ENCODE measurements around the gene SSTR3. TPM values are rescaled to one million over a fixed set of nuclear protein-coding genes. Genes with fewer than 3 reads are reported as not detected.

Gene SSTR3
- total and polyA plus RNA-seq, 2 of the 13 experiments (the other 11 are each of a cell fraction or from before 2014, with no cell fraction given) = 0.08 to 0.64 TPM

DNA sequence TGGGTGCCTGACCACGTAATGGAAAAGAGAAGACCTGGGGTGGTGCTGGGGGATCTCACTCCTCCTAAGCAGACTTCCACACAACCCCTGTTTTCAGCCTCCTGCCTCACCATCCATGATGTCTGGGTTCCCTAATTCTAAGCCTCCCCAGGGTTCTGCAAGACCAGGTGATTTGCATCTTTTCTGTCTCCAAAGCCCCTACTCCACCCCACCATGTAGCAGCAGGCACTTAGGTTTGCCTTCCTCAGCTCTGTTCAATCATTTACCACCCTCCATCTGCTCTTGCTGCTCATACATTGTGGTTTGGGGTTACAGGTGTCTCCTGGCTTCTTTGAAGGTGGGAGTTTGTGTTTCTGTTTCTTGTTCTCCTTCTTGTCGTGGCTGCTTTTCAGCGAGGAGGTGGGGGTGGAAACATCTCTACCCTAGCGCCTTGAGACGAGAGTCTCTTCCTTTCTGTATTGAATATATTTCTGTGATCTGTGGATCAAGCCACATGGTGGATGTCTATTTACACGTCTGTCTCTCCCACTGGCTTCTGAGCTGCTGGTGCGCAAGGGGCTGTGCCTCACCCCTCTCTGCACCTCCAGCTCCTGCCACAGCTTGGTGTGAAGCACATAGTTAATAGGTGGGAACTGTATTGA is 6.6 kb upstream of the SSTR3 start (continued):
- TF ChIP-seq, protein P1, sequence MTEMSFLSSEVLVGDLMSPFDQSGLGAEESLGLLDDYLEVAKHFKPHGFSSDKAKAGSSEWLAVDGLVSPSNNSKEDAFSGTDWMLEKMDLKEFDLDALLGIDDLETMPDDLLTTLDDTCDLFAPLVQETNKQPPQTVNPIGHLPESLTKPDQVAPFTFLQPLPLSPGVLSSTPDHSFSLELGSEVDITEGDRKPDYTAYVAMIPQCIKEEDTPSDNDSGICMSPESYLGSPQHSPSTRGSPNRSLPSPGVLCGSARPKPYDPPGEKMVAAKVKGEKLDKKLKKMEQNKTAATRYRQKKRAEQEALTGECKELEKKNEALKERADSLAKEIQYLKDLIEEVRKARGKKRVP (CRISPR knock-in tag; IDR thresholded peaks at IDR 0.05) = no peak
- TF ChIP-seq ZNF10 (CRISPR knock-in tag; IDR thresholded peaks at IDR 0.05; ENCODE audit: borderline replicate concordance, low read depth) (no peak), ELF1 (CRISPR knock-in tag; IDR thresholded peaks at IDR 0.05) (no peak), ZNF24 (IDR thresholded peaks at IDR 0.05) (no peak), DPF2 (CRISPR knock-in tag; IDR thresholded peaks at IDR 0.05; ENCODE audit: borderline replicate concordance, low read depth) (no peak), SRSF4 (IDR thresholded peaks at IDR 0.05; ENCODE audit: low read depth, low read length, poor library complexity, severe bottlenecking) (no peak), SRSF1 (optimal IDR thresholded peaks at IDR 0.05; ENCODE audit: low read depth, low read length) (no peak)
- TF ChIP-seq, protein P2, sequence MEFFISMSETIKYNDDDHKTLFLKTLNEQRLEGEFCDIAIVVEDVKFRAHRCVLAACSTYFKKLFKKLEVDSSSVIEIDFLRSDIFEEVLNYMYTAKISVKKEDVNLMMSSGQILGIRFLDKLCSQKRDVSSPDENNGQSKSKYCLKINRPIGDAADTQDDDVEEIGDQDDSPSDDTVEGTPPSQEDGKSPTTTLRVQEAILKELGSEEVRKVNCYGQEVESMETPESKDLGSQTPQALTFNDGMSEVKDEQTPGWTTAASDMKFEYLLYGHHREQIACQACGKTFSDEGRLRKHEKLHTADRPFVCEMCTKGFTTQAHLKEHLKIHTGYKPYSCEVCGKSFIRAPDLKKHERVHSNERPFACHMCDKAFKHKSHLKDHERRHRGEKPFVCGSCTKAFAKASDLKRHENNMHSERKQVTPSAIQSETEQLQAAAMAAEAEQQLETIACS (CRISPR knock-in tag; IDR thresholded peaks at IDR 0.05) = no peak
- TF ChIP-seq, protein P3, sequence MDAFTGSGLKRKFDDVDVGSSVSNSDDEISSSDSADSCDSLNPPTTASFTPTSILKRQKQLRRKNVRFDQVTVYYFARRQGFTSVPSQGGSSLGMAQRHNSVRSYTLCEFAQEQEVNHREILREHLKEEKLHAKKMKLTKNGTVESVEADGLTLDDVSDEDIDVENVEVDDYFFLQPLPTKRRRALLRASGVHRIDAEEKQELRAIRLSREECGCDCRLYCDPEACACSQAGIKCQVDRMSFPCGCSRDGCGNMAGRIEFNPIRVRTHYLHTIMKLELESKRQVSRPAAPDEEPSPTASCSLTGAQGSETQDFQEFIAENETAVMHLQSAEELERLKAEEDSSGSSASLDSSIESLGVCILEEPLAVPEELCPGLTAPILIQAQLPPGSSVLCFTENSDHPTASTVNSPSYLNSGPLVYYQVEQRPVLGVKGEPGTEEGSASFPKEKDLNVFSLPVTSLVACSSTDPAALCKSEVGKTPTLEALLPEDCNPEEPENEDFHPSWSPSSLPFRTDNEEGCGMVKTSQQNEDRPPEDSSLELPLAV (CRISPR knock-in tag; conservative IDR thresholded peaks at IDR 0.05; ENCODE audit: low read depth) = no peak
